ENCODE measurements around the gene MAGEL2. TPM values are rescaled to one million over a fixed set of nuclear protein-coding genes. Genes with fewer than 3 reads are reported as not detected.

The MAGEL2 gene
- total and polyA plus RNA-seq, 2 of the 8 experiments (the other 6 are each of a cell fraction or from before 2014, with no cell fraction given): 0.63 to 4.5 TPM

DNA sequence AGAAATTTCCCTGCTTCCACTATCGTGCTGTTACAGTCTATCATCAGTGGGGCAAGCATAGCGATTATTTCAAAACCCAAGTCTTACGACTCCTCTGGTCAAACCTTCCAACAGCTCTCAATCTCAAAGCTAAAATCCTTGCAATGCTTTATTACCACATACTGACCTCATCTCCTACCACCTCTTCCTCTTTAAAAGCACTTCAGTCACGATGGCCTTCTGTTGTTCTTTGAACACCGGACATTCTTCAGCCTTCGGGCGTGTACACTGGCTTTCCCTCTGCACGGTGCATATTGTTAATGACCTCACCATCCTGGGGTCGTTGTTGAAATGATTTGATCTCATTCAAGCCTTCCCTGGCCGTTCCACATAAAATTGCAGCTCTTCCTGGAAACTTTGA is 31.1 kb downstream of the MAGEL2 start:
- Histone ChIP-seq H3K23me2 (ENCODE audit: low read depth, low read length) (peaks cover 9% of the 10 kb centered on the region), H4K20me1 (replicated peaks in 1 of 2; ENCODE audit: control insufficient read depth in 1 of 2, insufficient read depth in 2 of 2, low read length in 2 of 2) (no peaks in the 10 kb centered on the region), H3K4ac (replicated peaks; ENCODE audit: insufficient read length, low read depth, low read length) (no peak overlapping the region), H3K4me3 (ENCODE audit: extremely low read depth in 1 of 4, insufficient read depth in 2 of 4, low read depth in 3 of 4, low read length in 4 of 4) (no peak overlapping the region), H2AK5ac (ENCODE audit: low read depth, low read length) (no peak overlapping the region), H3K27ac (ENCODE audit: low read depth, low read length) (no peak overlapping the region), H3K14ac (ENCODE audit: insufficient read length) (no peak overlapping the region), H2BK15ac (ENCODE audit: low read length) (no peak overlapping the region), H3K79me2 (ENCODE audit: control insufficient read depth in 1 of 2, insufficient read depth in 2 of 2, low read length in 2 of 2) (no peaks in the 10 kb centered on the region), H2BK5ac (ENCODE audit: low read depth, low read length) (no peak overlapping the region), H2BK12ac (ENCODE audit: low read depth, low read length) (no peak overlapping the region), H4K5ac (ENCODE audit: insufficient read length, low read depth, low read length) (no peak overlapping the region), H2AFZ (ENCODE audit: low read length) (no peak overlapping the region), H2BK20ac (ENCODE audit: low read length) (no peak overlapping the region), H3K18ac (ENCODE audit: extremely low read depth, low read length) (no peak overlapping the region), H3K36me3 (ENCODE audit: control insufficient read depth in 2 of 4, insufficient read depth in 4 of 4, low read length in 3 of 4) (no peaks in the 10 kb centered on the region), H2BK120ac (replicated peaks; ENCODE audit: low read depth, low read length) (no peak overlapping the region), H3K9me3 (ENCODE audit: insufficient read depth in 2 of 2, low read depth in 1 of 2, low read length in 1 of 2) (peaks cover 16 to 38% of the 10 kb centered on the region in 2 experiments; a peak in 3 of 4 replicates), H3K4me1 (replicated peaks in 1 of 4; ENCODE audit: control insufficient read depth in 3 of 4, insufficient read depth in 4 of 4, low read length in 3 of 4) (no peaks in the 10 kb centered on the region), H3K79me1 (ENCODE audit: low read depth, low read length) (no peaks in the 10 kb centered on the region), H3K23ac (ENCODE audit: insufficient read length) (no peak overlapping the region), H3K27me3 (replicated peaks in 1 of 4; ENCODE audit: control insufficient read depth in 3 of 4, extremely low read depth in 1 of 4, insufficient read depth in 3 of 4, low read length in 3 of 4) (peaks cover 0 to 5% (median under 1%) of the 10 kb centered on the region in 4 experiments; a peak in 3 of 7 replicates), H3K56ac (replicated peaks; ENCODE audit: insufficient read length, low read depth, low read length) (no peak overlapping the region), H3K9ac (replicated peaks in 1 of 4; ENCODE audit: extremely low read depth in 1 of 4, low read depth in 3 of 4, low read length in 3 of 4) (no peak overlapping the region), H4K8ac (ENCODE audit: extremely low read depth, insufficient read depth, low read length) (no peak overlapping the region), H3K4me2 (ENCODE audit: insufficient read depth in 1 of 2, low read depth in 2 of 2, low read length in 2 of 2) (no peak overlapping the region), H4K91ac (replicated peaks; ENCODE audit: insufficient read length, low read length) (no peak overlapping the region)
- 83% methylated on average over 10 of the region's 10 CpGs; no CpG with 5 or more reads in 1 of the 2 experiments for WGBS, 2 experiments (ENCODE audit: extremely low coverage in 1 of 2, insufficient coverage in 1 of 2, insufficient read length in 1 of 2, insufficient replicate concordance in 2 of 2, low coverage in 1 of 2, low lambda C conversion rate in 2 of 2, missing lambda C conversion rate in 1 of 2)
- TF ChIP-seq EGR1 (IDR thresholded peaks at IDR 0.05; ENCODE audit: borderline replicate concordance, low read depth, low read length) (no peak), CREB1 (IDR thresholded peaks at IDR 0.05) (no peak), SIX5 (IDR thresholded peaks at IDR 0.05; ENCODE audit: low read depth, low read length) (no peak), GTF2F1 (IDR thresholded peaks at IDR 0.05; ENCODE audit: borderline replicate concordance, low read depth, low read length) (no peak), RNF2 (IDR thresholded peaks at IDR 0.05; ENCODE audit: borderline replicate concordance, low read depth, low read length, missing control alignments, poor library complexity, severe bottlenecking) (no peak), JUN (IDR thresholded peaks at IDR 0.05; ENCODE audit: low read depth, low read length) (no peak), NRF1 (IDR thresholded peaks at IDR 0.05; ENCODE audit: low read depth, low read length) (no peak), POU5F1 (IDR thresholded peaks at IDR 0.05; ENCODE audit: low read depth, low read length) (no peak)
- FAIRE-seq (no peak), DNase-seq (ENCODE audit: low read depth in 1 of 2, low spot score in 2 of 2) (no peak)
- CTCF ChIA-PET (ENCODE audit: partially characterized antibody): interaction anchor here (1.0 kb wide), 1 partner anchor 9 kb away, joined by 3 read pairs; no protein-coding TSS in a partner anchor
- POLR2A ChIA-PET (ENCODE audit: partially characterized antibody): no interaction called here
